Keratinocyte (primary cell): Measurements from ENCODE around the gene HOXB4. TPM values are rescaled to one million over a fixed set of nuclear protein-coding genes. Genes with fewer than 3 reads are reported as not detected.

Experiments
- DNase-seq: peaks from one replicate; pipeline ENCODE4 v3.0.0-alpha.2; 2011; ENCODE audit warnings: low read depth, missing footprints, low spot score
- FAIRE-seq: peaks from 2 replicates; lab custom pipeline; 2011; peaks lifted over from hg19 to GRCh38; lab: Jason Lieb, UNC
- H2AFZ ChIP-seq: 2 replicates; pipeline ENCODE4 v1.6.0; 2012; ENCODE audit warnings: low read length, control low read depth, inconsistent platforms; ENCODE audit not compliant: control insufficient read depth
- H3K27ac ChIP-seq: 2 replicates; pipeline ENCODE4 v1.5.1; 2011; ENCODE audit warnings: low read length; ENCODE audit not compliant: control insufficient read depth, insufficient read depth
- H3K27me3 ChIP-seq: 3 replicates; pipeline ENCODE4 v1.6.0; 2011; ENCODE audit warnings: low read length; ENCODE audit not compliant: control insufficient read depth, insufficient read depth; ENCODE audit errors: extremely low read depth
- H3K36me3 ChIP-seq, 2 experiments: 2 replicates in 1 of 2; 3 replicates in 1 of 2; pipeline ENCODE4 v1.5.1; 2011; ENCODE audit warnings: low read length in 2 of 2, mild to moderate bottlenecking in 1 of 2; ENCODE audit not compliant: control insufficient read depth in 2 of 2, insufficient read depth in 2 of 2; ENCODE audit errors: extremely low read depth in 1 of 2
- H3K4me1 ChIP-seq: 3 replicates; pipeline ENCODE4 v1.5.1; 2011; ENCODE audit warnings: low read length; ENCODE audit not compliant: control insufficient read depth, insufficient read depth; ENCODE audit errors: extremely low read depth
- H3K4me2 ChIP-seq: 3 replicates; pipeline ENCODE4 v1.6.0; 2011; ENCODE audit warnings: low read depth, low read length; ENCODE audit not compliant: control insufficient read depth, insufficient read depth; ENCODE audit errors: extremely low read depth
- H3K4me3 ChIP-seq, 3 experiments: fragments of 200-600 bp in 1 of 3; sonication (generic) in 1 of 3; 2 replicates in 2 of 3; 3 replicates in 1 of 3; pipeline ENCODE4 v1.5.1; 2011 to 2016; ENCODE audit warnings: low read length in 3 of 3, mild to moderate bottlenecking in 3 of 3, control low read depth in 2 of 3, inconsistent platforms in 1 of 3, low read depth in 1 of 3, mixed read lengths in 1 of 3, mixed run types in 1 of 3, moderate library complexity in 1 of 3; ENCODE audit not compliant: control insufficient read depth in 2 of 3, insufficient read depth in 2 of 3; ENCODE audit errors: extremely low read depth in 1 of 3
- H3K79me2 ChIP-seq: 2 replicates; pipeline ENCODE4 v1.6.0; 2012; ENCODE audit warnings: low read length; ENCODE audit not compliant: control insufficient read depth, insufficient read depth
- H3K9ac ChIP-seq: 3 replicates; pipeline ENCODE4 v1.6.0; 2011; ENCODE audit warnings: low read length; ENCODE audit not compliant: control insufficient read depth, insufficient read depth; ENCODE audit errors: extremely low read depth
- H3K9me1 ChIP-seq: 3 replicates; pipeline ENCODE4 v1.6.0; 2011; ENCODE audit warnings: low read length; ENCODE audit not compliant: control insufficient read depth, insufficient read depth; ENCODE audit errors: extremely low read depth
- H3K9me3 ChIP-seq: 2 replicates; pipeline ENCODE4 v1.5.1; 2012; ENCODE audit warnings: low read depth, low read length; ENCODE audit not compliant: control insufficient read depth
- H4K20me1 ChIP-seq: 3 replicates; pipeline ENCODE4 v1.6.0; 2011; ENCODE audit warnings: low read length; ENCODE audit not compliant: control insufficient read depth, insufficient read depth; ENCODE audit errors: extremely low read depth
- CTCF ChIP-seq, 3 experiments: IDR thresholded peaks in 1 of 3; conservative IDR thresholded peaks in 1 of 3; optimal IDR thresholded peaks in 1 of 3; 2 replicates in 2 of 3; 3 replicates in 1 of 3; pipeline versions ENCODE3 to v1.5.1; 2011; ENCODE audit warnings: low read length in 3 of 3, mild to moderate bottlenecking in 3 of 3, moderate library complexity in 2 of 3, control low read depth in 1 of 3, inconsistent platforms in 1 of 3; ENCODE audit not compliant: insufficient read depth in 2 of 3; ENCODE audit errors: extremely low read depth in 1 of 3
- EZH2 ChIP-seq: IDR thresholded peaks from one replicate; pipeline ENCODE4 v1.6.1; 2012; ENCODE audit warnings: inconsistent platforms, mild to moderate bottlenecking, low read length, moderate library complexity
- dilution Hi-C: fragments of 300-500 bp; cut with MboI; formaldehyde crosslinking; loops from one replicate; pipeline ENCODE4 v1.7.0; 2020; ENCODE audit warnings: low sequenced_read_pairs; ENCODE audit not compliant: extremely low pct_ligation_motif_present
- polyA plus RNA-seq, 5 experiments: library from polyadenylated mRNA; depleted of rRNA in 3 of 5; stranded (reverse) in 3 of 5; stranded (forward) in 1 of 5; unstranded in 1 of 5; fragments of >200 nt; gene quantifications; 1 replicate in 1 of 5; 2 replicates in 3 of 5; 3 replicates in 1 of 5; pipeline versions ENCODE4 v1.2.1 to v1.2.3, GENCODE V29; 2011 to 2012; ENCODE audit warnings: missing spikeins in 2 of 5, low read depth in 1 of 5, low replicate concordance in 1 of 5

The HOXB4 gene
- polyA plus RNA-seq, 1 donor (not counting 4 experiments of a cell fraction or from before 2014, with no cell fraction given): 0.59 TPM

GRCh38 chr17:48558831-48559121 lies 19.4 kb downstream of the HOXB4 start:
- peaks cover 14% of the 10 kb centered on the region for H3K4me1 ChIP-seq
- H3K4me2 ChIP-seq: no peak overlapping the region
- no peak for FAIRE-seq
- H3K27ac ChIP-seq: no peak overlapping the region
- dilution Hi-C loops: no loop called here
- no peaks in the 10 kb centered on the region for H4K20me1 ChIP-seq
- no peaks in the 10 kb centered on the region for H3K9me1 ChIP-seq
- DNase-seq: no peak
- TF ChIP-seq CTCF (optimal IDR thresholded peaks at IDR 0.05 in 1 of 3, IDR thresholded peaks at IDR 0.05 in 1 of 3, conservative IDR thresholded peaks at IDR 0.05 in 1 of 3; ENCODE audit: extremely low read depth in 1 of 3, insufficient read depth in 2 of 3, low read length in 3 of 3): no peak
- no peak for TF ChIP-seq EZH2
- peaks cover 0 to 3% of the 10 kb centered on the region in 2 experiments for H3K36me3 ChIP-seq
- no peak overlapping the region for H2AFZ ChIP-seq
- H3K4me3 ChIP-seq: no peak overlapping the region
- H3K9me3 ChIP-seq: no peaks in the 10 kb centered on the region
- H3K9ac ChIP-seq: no peak overlapping the region
- H3K27me3 ChIP-seq: peaks cover 34% of the 10 kb centered on the region
- H3K79me2 ChIP-seq: no peaks in the 10 kb centered on the region

GRCh38 chr17:48558057-48558830 lies 19.9 kb downstream of the HOXB4 start:
- Histone ChIP-seq H3K79me2 (no peaks in the 10 kb centered on the region), H3K27ac (no peak overlapping the region), H3K36me3 (peaks cover 0 to 3% of the 10 kb centered on the region in 2 experiments), H3K4me2 (peak overlapping the region; percentile 16), H3K9me1 (no peaks in the 10 kb centered on the region), H3K27me3 (peaks cover 31% of the 10 kb centered on the region), H3K4me3 (no peak overlapping the region), H4K20me1 (no peaks in the 10 kb centered on the region), H2AFZ (no peak overlapping the region), H3K9ac (no peak overlapping the region), H3K4me1 (peaks cover 14% of the 10 kb centered on the region), H3K9me3 (no peaks in the 10 kb centered on the region)
- no peak for TF ChIP-seq EZH2
- DNase-seq: no peak
- no peak for FAIRE-seq
- dilution Hi-C loops: no loop called here
